ENCODE results near the gene CACNA1C.

- TF ChIP-seq CTCF (conservative IDR thresholded peaks at IDR 0.05 in 1 of 2, IDR thresholded peaks at IDR 0.05 in 1 of 2; ENCODE audit: extremely low read depth in 1 of 2, insufficient read depth in 1 of 2, low read depth in 1 of 2, low read length in 2 of 2): no peak
- TF ChIP-seq EZH2 (IDR thresholded peaks at IDR 0.05; ENCODE audit: borderline replicate concordance, low read length): no peak
Observed at GRCh38 chr12:2179058-2179457, 126.3 kb downstream of the CACNA1C start.
